Osteoblast (primary cell): ENCODE results near the gene HTD2. TPM values are rescaled to one million over a fixed set of nuclear protein-coding genes. Genes with fewer than 3 reads are reported as not detected.

Source experiments
- DNase-seq: peaks from one replicate; pipeline ENCODE4 v3.0.0; 2011; ENCODE audit warnings: low spot score, mixed read lengths; ENCODE audit not compliant: insufficient read length; ENCODE audit errors: missing footprints
- H2AFZ ChIP-seq: 2 replicates; pipeline ENCODE4 v1.6.0; 2011; ENCODE audit warnings: mild to moderate bottlenecking, low read length
- H3K27ac ChIP-seq: 2 replicates; pipeline ENCODE4 v1.5.1; 2011; ENCODE audit warnings: mild to moderate bottlenecking, low read depth, low read length, moderate library complexity
- H3K27me3 ChIP-seq: 2 replicates; pipeline ENCODE4 v1.6.0; 2012; ENCODE audit warnings: mild to moderate bottlenecking, control low read depth, inconsistent platforms, low read length, moderate library complexity; ENCODE audit not compliant: insufficient read depth
- H3K36me3 ChIP-seq: 2 replicates; pipeline ENCODE4 v1.5.1; 2011; ENCODE audit warnings: mild to moderate bottlenecking, low read length, control low read depth, moderate library complexity; ENCODE audit not compliant: insufficient read depth
- H3K4me1 ChIP-seq: 2 replicates; pipeline ENCODE4 v1.5.1; 2011; ENCODE audit warnings: mild to moderate bottlenecking, low read length, control low read depth, moderate library complexity; ENCODE audit not compliant: insufficient read depth
- H3K4me2 ChIP-seq: 2 replicates; pipeline ENCODE4 v1.6.0; 2011; ENCODE audit warnings: mild to moderate bottlenecking, low read length; ENCODE audit not compliant: insufficient read depth
- H3K4me3 ChIP-seq: fragments of 200-600 bp; sonication (generic); 3 replicates; pipeline ENCODE4 v1.5.1; 2012; ENCODE audit warnings: mild to moderate bottlenecking, low read length, inconsistent platforms; ENCODE audit not compliant: insufficient read depth
- H3K79me2 ChIP-seq: 2 replicates; pipeline ENCODE4 v1.6.0; 2012; ENCODE audit warnings: mild to moderate bottlenecking, low read length, control low read depth, inconsistent platforms; ENCODE audit not compliant: insufficient read depth
- H3K9me3 ChIP-seq: 2 replicates; pipeline ENCODE4 v1.5.1; 2011; ENCODE audit warnings: low read depth, low read length, control low read depth
- H4K20me1 ChIP-seq: 2 replicates; pipeline ENCODE4 v1.6.0; 2012; ENCODE audit warnings: mild to moderate bottlenecking, low read length, control low read depth; ENCODE audit not compliant: insufficient read depth
- CTCF ChIP-seq: IDR thresholded peaks from 2 replicates; pipeline ENCODE4 v1.5.1; 2011; ENCODE audit warnings: mild to moderate bottlenecking, low read depth, low read length, moderate library complexity; ENCODE audit errors: extremely low read depth
- total RNA-seq: library from RNA; depleted of rRNA; stranded (reverse); fragments of >200 nt; gene quantifications from 2 replicates; pipeline ENCODE4 v1.2.3, GENCODE V29; 2012

The HTD2 gene
- total RNA-seq, 1 donor: 6.2 TPM

GRCh38 chr3:58329150-58329921, 23.0 kb downstream of the HTD2 start:
- H3K4me1 ChIP-seq: peaks cover 25% of the 10 kb centered on the region
- peaks cover 14% of the 10 kb centered on the region for H3K79me2 ChIP-seq
- H3K4me3 ChIP-seq: no peak overlapping the region
- no peak overlapping the region for H3K27ac ChIP-seq
- H2AFZ ChIP-seq: no peak overlapping the region
- H4K20me1 ChIP-seq: no peaks in the 10 kb centered on the region
- H3K27me3 ChIP-seq: no peaks in the 10 kb centered on the region
- no peaks in the 10 kb centered on the region for H3K36me3 ChIP-seq
- no peak overlapping the region for H3K4me2 ChIP-seq
- no peak for TF ChIP-seq CTCF
- DNase-seq: no peak
- H3K9me3 ChIP-seq: no peaks in the 10 kb centered on the region

DNA sequence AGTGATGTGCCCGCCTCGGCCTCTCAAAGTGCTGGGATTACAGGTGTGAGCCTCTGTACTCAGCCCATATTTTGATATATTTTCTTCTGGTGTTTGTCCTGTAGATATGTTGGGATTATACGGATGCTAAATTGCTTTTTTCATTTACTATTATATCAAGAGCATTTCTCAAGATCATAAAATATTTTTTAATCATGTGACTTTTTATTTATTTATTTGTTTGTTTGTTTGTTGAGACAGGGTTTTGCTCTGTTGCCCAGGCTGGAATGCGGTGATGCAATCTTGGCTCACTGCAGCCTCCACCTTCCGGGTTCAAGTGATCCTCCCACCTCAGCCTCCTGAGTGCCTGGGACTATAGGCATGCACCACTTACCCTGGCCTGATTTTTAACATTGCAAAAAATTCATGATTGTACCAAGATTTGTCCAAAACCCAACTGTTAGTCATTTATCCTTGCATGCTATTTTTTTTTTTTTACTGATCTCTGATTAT, 23.6 kb downstream of the HTD2 start:
- peak overlapping the region; percentile 53 for H3K4me2 ChIP-seq
- H3K79me2 ChIP-seq: peaks cover 20% of the 10 kb centered on the region
- TF ChIP-seq CTCF: no peak
- no peak overlapping the region for H2AFZ ChIP-seq
- H3K27me3 ChIP-seq: no peaks in the 10 kb centered on the region
- no peak overlapping the region for H3K27ac ChIP-seq
- no peak for DNase-seq
- no peak overlapping the region for H3K4me3 ChIP-seq
- H3K36me3 ChIP-seq: no peaks in the 10 kb centered on the region
- H4K20me1 ChIP-seq: no peaks in the 10 kb centered on the region
- H3K4me1 ChIP-seq: peaks cover 26% of the 10 kb centered on the region
- H3K9me3 ChIP-seq: no peaks in the 10 kb centered on the region

DNA sequence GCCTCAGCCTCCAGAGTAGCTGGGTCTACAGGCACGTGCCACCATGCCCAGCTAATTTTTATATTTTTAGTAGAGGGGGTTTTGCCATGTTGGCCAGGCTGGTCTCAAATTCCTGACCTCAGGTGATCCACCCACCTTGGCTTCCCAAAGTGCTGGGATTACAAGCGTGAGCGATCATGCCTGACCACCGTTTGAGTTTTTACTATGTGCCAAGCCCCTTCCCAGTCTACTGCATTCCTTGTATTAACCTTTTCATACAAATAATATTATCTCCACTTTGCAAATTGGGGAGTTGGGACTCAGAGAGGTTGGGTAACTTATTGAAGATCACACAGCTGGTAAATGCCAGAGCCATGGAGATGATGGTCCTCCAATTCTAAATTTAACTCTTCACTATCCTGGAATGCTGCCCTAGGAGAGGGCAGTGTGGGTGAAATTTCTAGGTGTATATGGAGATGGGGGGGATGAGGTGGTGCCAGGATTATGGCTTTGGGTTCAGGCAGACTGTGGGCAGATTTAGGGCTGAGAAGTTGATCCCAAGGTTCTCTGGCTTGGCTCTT, 25.4 kb downstream of the HTD2 start:
- Histone ChIP-seq H3K9me3 (no peaks in the 10 kb centered on the region), H3K27me3 (no peaks in the 10 kb centered on the region), H3K36me3 (no peaks in the 10 kb centered on the region), H3K79me2 (peaks cover 20% of the 10 kb centered on the region), H2AFZ (no peak overlapping the region), H3K4me1 (peaks cover 34% of the 10 kb centered on the region), H3K4me2 (no peak overlapping the region), H3K4me3 (no peak overlapping the region), H3K27ac (no peak overlapping the region), H4K20me1 (no peaks in the 10 kb centered on the region)
- no peak for TF ChIP-seq CTCF
- no peak for DNase-seq

DNA sequence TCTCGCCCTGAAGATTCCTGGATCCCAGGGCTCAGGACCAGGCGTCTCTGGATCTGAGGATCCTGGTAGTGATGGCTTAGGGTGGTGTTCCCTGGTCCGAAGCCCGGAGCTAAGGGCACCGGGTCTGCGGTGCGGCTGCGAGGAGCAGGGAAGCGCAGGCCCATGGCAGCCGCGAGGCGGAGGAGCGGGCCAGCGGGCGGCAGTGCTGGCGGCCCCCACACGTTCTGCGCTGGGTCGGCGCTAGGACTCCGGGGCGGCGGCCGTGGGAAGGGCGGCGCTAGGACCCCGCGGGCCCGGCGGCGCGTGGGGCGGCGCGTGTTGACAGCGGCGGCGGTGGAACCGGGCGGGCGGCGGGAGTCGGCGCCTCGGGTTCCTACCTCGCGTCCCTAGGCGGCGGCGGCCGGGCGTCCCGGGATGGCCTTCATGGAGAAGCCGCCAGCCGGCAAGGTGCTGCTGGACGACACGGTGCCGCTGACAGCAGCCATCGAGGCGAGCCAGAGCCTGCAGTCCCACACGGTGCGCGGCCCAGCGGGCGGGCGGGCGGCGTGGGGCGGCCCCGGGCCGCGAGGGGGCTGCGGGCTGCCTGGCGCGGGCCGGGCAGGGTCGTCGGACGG, 26.4 kb downstream of the HTD2 start, which contains the start of gene PXK:
Gene PXK (plus strand): TSS at position 318 of the 614 bp plus-strand sequence. CDS start 97 bp downstream, at position 415.
- Histone ChIP-seq H3K9me3 (no peaks in the 10 kb centered on the region), H4K20me1 (no peaks in the 10 kb centered on the region), H3K27me3 (no peaks in the 10 kb centered on the region), H3K4me3 (peak within 1 kb of the TSS; percentile 87), H3K4me1 (peaks cover 34% of the 10 kb centered on the region), H3K79me2 (peaks cover 29% of the 10 kb centered on the region), H3K36me3 (no peaks in the 10 kb centered on the region), H2AFZ (peak within 1 kb of the TSS; percentile 42), H3K4me2 (peak within 1 kb of the TSS; percentile 94), H3K27ac (peak within 1 kb of the TSS; percentile 96)
- no peak for TF ChIP-seq CTCF
- DNase-seq: peak; percentile 95
